H9 (cell line): ENCODE results near the gene COPG1. TPM values are rescaled to one million over a fixed set of nuclear protein-coding genes. Genes with fewer than 3 reads are reported as not detected.
A peak's percentile ranks its signal among the peaks of the same experiment; 100 is the strongest.

Experiments used
- DNase-seq: peaks from one replicate; pipeline ENCODE4 v3.0.0-alpha.2; 2017
- H2AFZ ChIP-seq: one replicate; pipeline ENCODE4 v1.6.1; 2013; ENCODE audit warnings: mild to moderate bottlenecking, low read length, control low read depth, moderate library complexity
- H2AK5ac ChIP-seq: 2 replicates; pipeline ENCODE4 v1.6.1; 2013; ENCODE audit warnings: low read length, control low read depth, mixed read lengths; ENCODE audit not compliant: insufficient read length
- H2BK120ac ChIP-seq: one replicate; pipeline ENCODE4 v1.6.1; 2013; ENCODE audit warnings: low read depth, mild to moderate bottlenecking, low read length, control low read depth, inconsistent platforms; ENCODE audit not compliant: poor library complexity, severe bottlenecking
- H2BK12ac ChIP-seq: 2 replicates; pipeline ENCODE4 v1.6.1; 2013; ENCODE audit warnings: low read length, control low read depth, mixed read lengths, low read depth; ENCODE audit not compliant: insufficient read length
- H2BK15ac ChIP-seq: 2 replicates; pipeline ENCODE4 v1.6.1; 2013; ENCODE audit warnings: low read depth, low read length, control low read depth
- H2BK20ac ChIP-seq: one replicate; pipeline ENCODE4 v1.6.1; 2013; ENCODE audit warnings: low read depth, mild to moderate bottlenecking, low read length, control low read depth, inconsistent platforms; ENCODE audit not compliant: poor library complexity, severe bottlenecking
- H2BK5ac ChIP-seq: 2 replicates; pipeline ENCODE4 v1.6.1; 2013; ENCODE audit warnings: low read length, control low read depth, mixed read lengths; ENCODE audit not compliant: insufficient read length
- H3K14ac ChIP-seq: 2 replicates; pipeline ENCODE4 v1.6.1; 2013; ENCODE audit warnings: low read length, control low read depth; ENCODE audit not compliant: insufficient read depth
- H3K18ac ChIP-seq: 2 replicates; pipeline ENCODE4 v1.6.1; 2013; ENCODE audit warnings: low read depth, mild to moderate bottlenecking, mixed read lengths, low read length, control low read depth; ENCODE audit not compliant: insufficient read length
- H3K23ac ChIP-seq: 2 replicates; pipeline ENCODE4 v1.6.1; 2013; ENCODE audit warnings: low read length, control low read depth, mixed read lengths, low read depth; ENCODE audit not compliant: insufficient read length
- H3K23me2 ChIP-seq: 2 replicates; pipeline ENCODE4 v1.6.1; 2013; ENCODE audit warnings: low read depth, mild to moderate bottlenecking, mixed read lengths, low read length, control low read depth; ENCODE audit not compliant: insufficient read length, poor library complexity, severe bottlenecking
- H3K27ac ChIP-seq: 2 replicates; pipeline ENCODE4 v1.5.1; 2013; ENCODE audit warnings: low read length, control low read depth, mixed read lengths, low read depth; ENCODE audit not compliant: insufficient read length
- H3K27me3 ChIP-seq: 2 replicates; pipeline ENCODE4 v1.6.1; 2013; ENCODE audit warnings: low read length, control low read depth, inconsistent platforms; ENCODE audit not compliant: insufficient read depth
- H3K4ac ChIP-seq: 2 replicates; pipeline ENCODE4 v1.6.1; 2013; ENCODE audit warnings: low read depth, mild to moderate bottlenecking, control low read depth, inconsistent platforms, low read length, moderate library complexity
- H3K4me1 ChIP-seq: 2 replicates; pipeline ENCODE4 v1.6.1; 2013; ENCODE audit warnings: low read length, control low read depth, inconsistent platforms; ENCODE audit not compliant: insufficient read depth
- H3K4me2 ChIP-seq: 2 replicates; pipeline ENCODE4 v1.6.1; 2013; ENCODE audit warnings: low read length, control low read depth, mixed read lengths; ENCODE audit not compliant: insufficient read length, insufficient read depth
- H3K56ac ChIP-seq: 2 replicates; pipeline ENCODE4 v1.6.1; 2013; ENCODE audit warnings: low read depth, mild to moderate bottlenecking, mixed read lengths, low read length, control low read depth; ENCODE audit not compliant: insufficient read length
- H3K79me1 ChIP-seq: 2 replicates; pipeline ENCODE4 v1.6.1; 2013; ENCODE audit warnings: low read depth, mild to moderate bottlenecking, moderate library complexity, low read length, control low read depth, inconsistent platforms; ENCODE audit not compliant: insufficient read depth, poor library complexity, severe bottlenecking
- H3K79me2 ChIP-seq: 2 replicates; pipeline ENCODE4 v1.6.1; 2013; ENCODE audit warnings: low read length, control low read depth, inconsistent platforms; ENCODE audit not compliant: insufficient read depth
- H3K9ac ChIP-seq: 2 replicates; pipeline ENCODE4 v1.6.1; 2013; ENCODE audit warnings: low read length, control low read depth, mixed read lengths; ENCODE audit not compliant: insufficient read length; ENCODE audit errors: extremely low read depth
- H3K9me3 ChIP-seq: one replicate; pipeline ENCODE4 v1.6.1; 2013; ENCODE audit warnings: low read depth, low read length, inconsistent platforms; ENCODE audit not compliant: control insufficient read depth
- H3T11ph ChIP-seq: one replicate; pipeline ENCODE4 v1.6.1; 2013; ENCODE audit warnings: mild to moderate bottlenecking, low read length, control low read depth, inconsistent platforms
- H4K20me1 ChIP-seq: one replicate; pipeline ENCODE4 v1.6.1; 2013; ENCODE audit not compliant: control insufficient read depth, insufficient read length, insufficient read depth
- H4K5ac ChIP-seq: 2 replicates; pipeline ENCODE4 v1.6.1; 2013; ENCODE audit warnings: low read depth, mild to moderate bottlenecking, mixed read lengths, low read length, control low read depth; ENCODE audit not compliant: insufficient read length
- H4K8ac ChIP-seq: replicated peaks from 2 replicates; pipeline ENCODE4 v1.6.1; 2013; ENCODE audit warnings: low read length, control low read depth, mixed read lengths, low read depth; ENCODE audit not compliant: insufficient read length
- H4K91ac ChIP-seq: 2 replicates; pipeline ENCODE4 v1.6.1; 2013; ENCODE audit warnings: low read depth, mild to moderate bottlenecking, moderate library complexity, mixed read lengths, low read length, control low read depth; ENCODE audit not compliant: insufficient read length
- H3K27ac Mint-ChIP-seq, 3 experiments: 2 replicates in 2 of 3; 3 replicates in 1 of 3; pipeline ENCODE4 v1.8.0; 2020 to 2021; ENCODE audit warnings: mixed read lengths in 3 of 3, mild to moderate bottlenecking in 1 of 3, moderate library complexity in 1 of 3
- H3K27me3 Mint-ChIP-seq: 2 replicates; pipeline ENCODE4 v1.8.0; 2021; ENCODE audit warnings: low read depth, mild to moderate bottlenecking, moderate library complexity, mixed read lengths
- H3K36me3 Mint-ChIP-seq, 3 experiments: 2 replicates in 2 of 3; 3 replicates in 1 of 3; pipeline ENCODE4 v1.8.0; 2020 to 2021; ENCODE audit warnings: low read depth in 3 of 3, mixed read lengths in 3 of 3; ENCODE audit not compliant: insufficient read depth in 1 of 3
- H3K4me1 Mint-ChIP-seq, 2 experiments: 2 replicates each; pipeline ENCODE4 v1.8.0; 2020; ENCODE audit warnings: mixed read lengths in 2 of 2
- H3K4me3 Mint-ChIP-seq, 2 experiments: 2 replicates in 1 of 2; 3 replicates in 1 of 2; pipeline ENCODE4 v1.8.0; 2020 to 2021; ENCODE audit warnings: mild to moderate bottlenecking in 2 of 2, mixed read lengths in 2 of 2, moderate library complexity in 1 of 2
- H3K9me3 Mint-ChIP-seq, 2 experiments: 2 replicates in 1 of 2; 3 replicates in 1 of 2; pipeline ENCODE4 v1.8.0; 2020; ENCODE audit warnings: mild to moderate bottlenecking in 2 of 2, mixed read lengths in 2 of 2, moderate library complexity in 1 of 2
- CTCF ChIP-seq: fragments of 200-600 bp; sonication (generic); conservative IDR thresholded peaks from 3 replicates; pipeline ENCODE4 v1.8.0; 2021; ENCODE audit warnings: antibody characterized with exemption, mild to moderate bottlenecking
- WGBS: extraction: QIAGEN DNeasy Blood & Tissue Kit; methylation state at CpG from one replicate; pipeline ENCODE4 v1.1.7; 2013; ENCODE audit warnings: missing lambda C conversion rate, low lambda C conversion rate, mixed read lengths; ENCODE audit not compliant: insufficient read length; ENCODE audit errors: extremely low coverage; 5-methylcytosine and 5-hydroxymethylcytosine counted together
- total RNA-seq: library from RNA; stranded (reverse); gene quantifications from 2 replicates; pipeline ENCODE4 v1.2.1, GENCODE V29; 2021

COPG1 gene
- total RNA-seq, 1 experiment from 2014 or later = 147 TPM

DNA sequence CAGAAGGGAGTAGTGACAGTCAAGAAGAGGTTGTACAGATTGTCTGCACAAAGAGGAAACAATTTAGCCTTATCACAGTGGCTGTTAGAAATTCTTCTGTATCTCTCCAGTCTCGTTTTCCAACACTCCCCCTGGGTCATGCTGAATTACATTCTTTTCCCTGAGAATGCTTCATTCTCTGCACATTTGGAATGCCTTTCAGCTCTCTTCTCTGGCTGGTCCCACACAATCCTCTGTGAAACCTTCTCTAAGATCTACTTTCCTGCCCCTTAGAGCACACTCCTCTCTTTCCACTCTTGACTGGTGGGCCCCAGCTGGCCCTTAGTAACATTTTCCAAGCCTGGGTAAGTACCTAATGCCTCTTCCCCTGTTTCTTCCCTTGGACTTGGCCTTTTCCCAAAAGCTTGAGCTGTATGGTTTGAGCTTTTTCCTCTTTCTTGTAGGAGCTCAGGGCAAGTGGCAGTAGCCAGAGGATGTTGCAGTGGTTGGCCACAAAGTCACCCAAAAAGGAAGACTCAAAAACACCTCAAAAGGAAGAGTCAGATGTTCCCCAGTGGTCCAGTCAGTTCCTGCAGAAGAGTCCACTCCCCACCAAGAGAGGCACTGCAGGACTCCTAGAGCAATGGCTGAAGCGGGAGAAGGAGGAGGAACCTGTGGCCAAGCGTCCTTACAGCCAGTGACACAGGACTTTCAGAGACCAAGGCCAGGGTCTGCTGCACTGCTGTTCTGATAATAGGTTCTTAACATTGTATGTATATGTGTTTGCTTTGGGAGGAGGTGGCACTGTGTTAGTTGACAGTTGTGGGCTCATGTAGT is 54.9 kb downstream of the COPG1 start:
- no CpG with 5 or more reads among the region's 3 CpGs for WGBS
- H3K9me3 Mint-ChIP-seq = no peaks in the 10 kb centered on the region; a peak in 2 of 5 replicates
- H3K4ac ChIP-seq = no peak overlapping the region
- no peaks in the 10 kb centered on the region for H3K23me2 ChIP-seq
- no peak overlapping the region for H2BK20ac ChIP-seq
- peak overlapping the region; percentile 14 to 100 (median 37); a peak in 5 of 7 replicates for H3K27ac Mint-ChIP-seq
- H3K18ac ChIP-seq = no peak overlapping the region
- H3K79me2 ChIP-seq = no peaks in the 10 kb centered on the region
- H3K36me3 Mint-ChIP-seq = peaks cover 9 to 43% (median 33%) of the 10 kb centered on the region in 3 experiments; a peak in 6 of 7 replicates
- H3K27me3 Mint-ChIP-seq = no peaks in the 10 kb centered on the region; the same call in 1 of the 2 replicates
- no peak overlapping the region for H3K27ac ChIP-seq
- H3K27me3 ChIP-seq = no peaks in the 10 kb centered on the region
- H4K20me1 ChIP-seq = no peaks in the 10 kb centered on the region
- no peak overlapping the region for H4K5ac ChIP-seq
- peak overlapping the region in 1 of 2 experiments; percentile 7; a peak in 2 of 5 replicates for H3K4me3 Mint-ChIP-seq
- no peak overlapping the region for H2BK15ac ChIP-seq
- H3T11ph ChIP-seq = no peak overlapping the region
- H3K4me1 Mint-ChIP-seq = peaks cover 23% of the 10 kb centered on the region in 2 experiments
- no peaks in the 10 kb centered on the region for H3K9me3 ChIP-seq
- H4K91ac ChIP-seq = no peak overlapping the region
- no peak overlapping the region for H2BK5ac ChIP-seq
- no peak for DNase-seq
- no peak for TF ChIP-seq CTCF
- no peak overlapping the region for H3K23ac ChIP-seq
- no peak overlapping the region for H2BK120ac ChIP-seq
- H2BK12ac ChIP-seq = no peak overlapping the region
- no peak overlapping the region for H3K9ac ChIP-seq
- H2AK5ac ChIP-seq = no peak overlapping the region
- no peak overlapping the region for H3K14ac ChIP-seq
- H3K56ac ChIP-seq = no peak overlapping the region
- no peak overlapping the region for H2AFZ ChIP-seq
- no peak overlapping the region for H4K8ac ChIP-seq
- H3K4me2 ChIP-seq = no peak overlapping the region
- H3K79me1 ChIP-seq = no peaks in the 10 kb centered on the region
- peaks cover 5% of the 10 kb centered on the region; the same call in 1 of the 2 replicates for H3K4me1 ChIP-seq
